GM19468 (cell line): ENCODE measurements around the gene ATRIP.
"Not testable (repeated sequence)": the region's sequence is repeated elsewhere in the genome, so short reads cannot be mapped to it uniquely, and the experiment has no call there.

Experiments used
- ATAC-seq: cut with Tn5 transposase; IDR thresholded peaks from one replicate; pipeline ENCODE4 v1.9.1; 2021; ENCODE audit warnings: mild to moderate bottlenecking, moderate library complexity, moderate number of reproducible peaks; ENCODE audit not compliant: unreplicated experiment; ENCODE audit errors: extremely low read depth

Gene ATRIP

GRCh38 chr3:48466386-48467109 lies 20.0 kb downstream of the ATRIP start:
- no peak for ATAC-seq

GRCh38 chr3:48467110-48467454 lies 20.5 kb downstream of the ATRIP start:
- no peak for ATAC-seq

- ATAC-seq: no peak
Measured at GRCh38 chr3:48467473-48468267, 21.1 kb downstream of the ATRIP start.

GRCh38 chr3:48468329-48468731 lies 21.8 kb downstream of the ATRIP start:
- no peak for ATAC-seq

GRCh38 chr3:48469046-48469915 lies 22.7 kb downstream of the ATRIP start:
- ATAC-seq: no peak

GRCh38 chr3:48470286-48470685 lies 23.7 kb downstream of the ATRIP start:
- ATAC-seq: no peak

- no peak for ATAC-seq
Measured at GRCh38 chr3:48472673-48472922, 26.1 kb downstream of the ATRIP start.

- ATAC-seq: peak; percentile 79
Measured at GRCh38 chr3:48472923-48473616, 26.5 kb downstream of the ATRIP start.

GRCh38 chr3:48473617-48473952 lies 27.0 kb downstream of the ATRIP start:
- no peak for ATAC-seq

GRCh38 chr3:48474031-48474430 lies 27.5 kb downstream of the ATRIP start:
- not testable (repeated sequence) for ATAC-seq

- no peak for ATAC-seq
Measured at GRCh38 chr3:48474619-48475018, 28.1 kb downstream of the ATRIP start.

GRCh38 chr3:48475188-48475587 lies 28.7 kb downstream of the ATRIP start:
- ATAC-seq: no peak

GRCh38 chr3:48476426-48477053 lies 30.0 kb downstream of the ATRIP start:
- ATAC-seq: no peak

GRCh38 chr3:48477959-48478520 lies 31.5 kb downstream of the ATRIP start:
- ATAC-seq: no peak

- no peak for ATAC-seq
Measured at GRCh38 chr3:48478626-48479555, 32.4 kb downstream of the ATRIP start.

- not testable (repeated sequence) for ATAC-seq
Measured at GRCh38 chr3:48480891-48481290, 34.4 kb downstream of the ATRIP start.

- not testable (repeated sequence) for ATAC-seq
Measured at GRCh38 chr3:48482822-48483221, 36.3 kb downstream of the ATRIP start.

GRCh38 chr3:48486952-48487351 lies 40.4 kb downstream of the ATRIP start:
- no peak for ATAC-seq
